ENCODE data around the gene NMRK2. TPM values are rescaled to one million over a fixed set of nuclear protein-coding genes. Genes with fewer than 3 reads are reported as not detected.

Gene NMRK2
- total and polyA plus RNA-seq, 4 donors, result 0.18 to 5.5 (median 2.4) TPM; not detected in 1

DNA sequence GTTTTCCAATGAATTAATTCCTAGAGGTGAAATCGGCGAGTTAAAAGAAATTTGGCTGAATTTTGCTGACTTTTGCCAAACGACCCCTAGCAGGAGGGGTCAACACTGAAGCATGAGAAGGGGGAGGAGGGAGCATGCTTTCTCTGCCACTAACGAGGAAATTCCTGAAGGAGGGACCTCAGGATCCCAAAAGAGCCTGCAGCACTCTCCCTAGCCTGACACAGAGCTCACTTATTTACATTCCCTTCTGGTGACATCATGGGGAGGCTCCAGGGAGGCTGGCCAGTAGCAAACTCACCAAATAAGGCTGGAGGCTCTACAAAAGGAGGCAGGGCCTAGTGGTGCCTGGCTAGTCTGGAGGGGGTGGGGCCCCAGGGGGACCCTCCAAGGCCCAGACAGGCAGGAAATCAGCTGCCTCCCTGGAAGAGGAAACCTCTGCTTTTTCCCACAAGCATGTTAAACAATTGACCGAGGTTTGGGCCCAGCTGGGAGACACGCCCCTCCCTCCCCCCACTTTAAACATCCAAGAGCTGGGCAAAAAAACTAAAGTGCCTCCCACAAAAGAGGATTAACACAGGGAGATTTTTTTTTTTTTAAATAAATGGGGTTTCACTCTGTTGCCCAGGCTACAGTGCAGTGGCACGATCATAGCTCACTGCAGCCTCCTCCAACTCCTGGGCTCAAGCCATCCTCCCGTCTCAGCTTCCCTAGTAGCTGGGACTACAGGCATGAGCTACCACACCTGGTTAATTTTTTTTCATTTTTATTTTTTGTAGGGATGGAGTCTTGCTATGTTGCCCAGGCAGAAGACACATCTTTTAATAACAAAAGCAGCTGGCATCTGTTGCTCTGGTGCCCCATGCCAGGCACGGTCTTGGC, 35.9 kb downstream of the NMRK2 start:
- ATAC-seq (ENCODE audit: low FRiP score) (peak; percentile 92), DNase-seq (peak; percentile 93 to 94)
- WGBS, 2 donors, result 2 to 4% methylated on average over 9 of the region's 9 CpGs
- Histone ChIP-seq H3K36me3 (ENCODE audit: control insufficient read depth in 1 of 2, insufficient read depth in 2 of 2, low read length in 1 of 2) (peaks cover 0 to 6% of the 10 kb centered on the region in 2 donors), H3K9me3 (ENCODE audit: control insufficient read depth, low read length) (no peaks in the 10 kb centered on the region), H3K27me3 (ENCODE audit: control insufficient read depth in 1 of 2, insufficient read depth in 2 of 2, low read length in 1 of 2) (no peaks in the 10 kb centered on the region), H3K4me1 (ENCODE audit: control insufficient read depth in 1 of 2, insufficient read depth in 2 of 2, low read length in 2 of 2) (no peaks in the 10 kb centered on the region), H3K27ac (ENCODE audit: low read depth in 1 of 2, low read length in 2 of 2) (peak overlapping the region; percentile 92 to 94), H3K4me3 (ENCODE audit: low read length in 2 of 2) (no peak overlapping the region)
- intact Hi-C loops (cut with DNase I), result loop anchor here in 1 of 2 donors (2.0 kb wide), 1 partner anchor 38 kb away; the partner anchor contains the start of gene PIAS4

DNA sequence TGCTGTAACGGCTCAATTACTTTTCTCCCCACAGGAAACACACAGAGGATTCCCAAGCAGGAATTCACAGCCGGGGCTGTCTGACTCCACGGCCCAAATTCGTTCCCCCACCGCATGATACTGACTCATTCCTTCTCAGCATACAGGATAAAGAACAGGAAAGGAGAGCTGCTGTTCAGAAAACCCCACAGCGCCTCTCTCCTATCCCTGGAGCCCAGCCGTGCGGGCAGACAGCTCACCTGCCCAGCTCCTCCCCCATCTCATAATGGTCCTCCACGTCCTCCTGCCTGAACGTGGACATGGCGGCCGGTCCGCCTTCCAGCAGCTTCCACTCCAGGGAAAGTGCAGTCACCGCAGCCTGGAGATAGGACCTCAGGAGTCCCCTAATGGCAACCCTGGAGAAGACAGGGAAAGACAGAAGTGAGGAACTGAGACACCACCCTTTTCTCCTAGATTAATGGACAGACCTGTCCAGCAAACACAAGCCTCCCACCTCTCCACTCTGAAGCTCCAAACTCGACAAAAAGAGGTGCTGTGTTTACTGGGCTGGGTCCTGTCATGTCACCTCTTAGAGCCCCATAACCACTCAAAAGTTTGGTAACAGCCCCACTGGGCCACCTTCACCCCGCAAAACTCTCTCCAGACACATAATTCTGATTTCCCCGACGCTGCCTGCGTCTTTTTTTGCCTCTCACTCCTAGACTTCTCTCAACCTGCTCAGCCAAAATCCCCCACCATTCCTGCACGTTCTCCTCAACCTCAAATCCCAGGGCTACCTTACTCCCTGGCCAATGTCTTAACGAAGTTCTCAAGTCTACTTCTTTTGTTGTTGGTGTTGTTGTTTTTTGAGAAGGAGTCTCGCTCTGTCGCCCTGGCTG, 36.8 kb downstream of the NMRK2 start:
- Histone ChIP-seq H3K36me3 (ENCODE audit: control insufficient read depth in 1 of 2, insufficient read depth in 2 of 2, low read length in 1 of 2) (peaks cover 0 to under 1% of the 10 kb centered on the region in 2 donors), H3K4me1 (ENCODE audit: control insufficient read depth in 1 of 2, insufficient read depth in 2 of 2, low read length in 2 of 2) (no peaks in the 10 kb centered on the region), H3K27me3 (ENCODE audit: control insufficient read depth in 1 of 2, insufficient read depth in 2 of 2, low read length in 1 of 2) (no peaks in the 10 kb centered on the region), H3K27ac (ENCODE audit: low read depth in 1 of 2, low read length in 2 of 2) (peak overlapping the region; percentile 92 to 94), H3K4me3 (ENCODE audit: low read length in 2 of 2) (peak overlapping the region; percentile 71 to 98), H3K9me3 (ENCODE audit: control insufficient read depth, low read length) (no peaks in the 10 kb centered on the region)
- DNase-seq (peak in 1 of 2 donors; percentile 75), ATAC-seq (ENCODE audit: low FRiP score) (no peak)
- WGBS, 2 donors, result 4% methylated on average over 23 of the region's 23 CpGs
- intact Hi-C loops (cut with DNase I), result loop anchor here in 1 of 2 donors (2.0 to 5.0 kb wide), 2 partner anchors 37 to 207 kb away; partner anchors contain the start of genes APBA3, MRPL54 and PIAS4

DNA sequence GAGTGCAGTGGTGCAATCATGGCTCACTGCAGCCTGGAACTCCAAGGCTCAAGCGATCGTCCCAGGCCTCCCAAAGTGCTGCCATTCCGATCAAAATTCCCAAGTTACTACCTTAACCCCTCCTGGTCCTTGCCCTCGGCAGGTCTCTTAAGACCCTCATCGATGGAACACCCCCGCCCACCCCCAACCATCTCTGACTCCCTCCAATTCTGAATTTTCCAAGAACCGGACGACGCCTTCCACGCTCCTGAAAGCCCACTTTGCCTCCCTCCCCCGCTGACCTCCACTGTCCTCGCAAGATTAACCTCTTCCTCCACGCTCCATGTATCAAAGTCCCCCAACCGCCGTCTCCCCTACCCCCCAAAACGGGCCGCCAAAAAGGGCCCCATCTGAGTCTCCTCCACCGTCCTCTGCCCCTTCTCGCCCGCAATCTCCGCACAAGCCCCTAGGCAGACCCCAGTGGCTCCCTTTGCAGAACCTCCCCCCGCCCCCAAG, 37.5 kb downstream of the NMRK2 start:
- intact Hi-C loops (cut with DNase I), result loop anchor here in 1 of 2 donors (5.0 kb wide), 1 partner anchor 208 kb away; the partner anchor contains the start of genes APBA3 and MRPL54

DNA sequence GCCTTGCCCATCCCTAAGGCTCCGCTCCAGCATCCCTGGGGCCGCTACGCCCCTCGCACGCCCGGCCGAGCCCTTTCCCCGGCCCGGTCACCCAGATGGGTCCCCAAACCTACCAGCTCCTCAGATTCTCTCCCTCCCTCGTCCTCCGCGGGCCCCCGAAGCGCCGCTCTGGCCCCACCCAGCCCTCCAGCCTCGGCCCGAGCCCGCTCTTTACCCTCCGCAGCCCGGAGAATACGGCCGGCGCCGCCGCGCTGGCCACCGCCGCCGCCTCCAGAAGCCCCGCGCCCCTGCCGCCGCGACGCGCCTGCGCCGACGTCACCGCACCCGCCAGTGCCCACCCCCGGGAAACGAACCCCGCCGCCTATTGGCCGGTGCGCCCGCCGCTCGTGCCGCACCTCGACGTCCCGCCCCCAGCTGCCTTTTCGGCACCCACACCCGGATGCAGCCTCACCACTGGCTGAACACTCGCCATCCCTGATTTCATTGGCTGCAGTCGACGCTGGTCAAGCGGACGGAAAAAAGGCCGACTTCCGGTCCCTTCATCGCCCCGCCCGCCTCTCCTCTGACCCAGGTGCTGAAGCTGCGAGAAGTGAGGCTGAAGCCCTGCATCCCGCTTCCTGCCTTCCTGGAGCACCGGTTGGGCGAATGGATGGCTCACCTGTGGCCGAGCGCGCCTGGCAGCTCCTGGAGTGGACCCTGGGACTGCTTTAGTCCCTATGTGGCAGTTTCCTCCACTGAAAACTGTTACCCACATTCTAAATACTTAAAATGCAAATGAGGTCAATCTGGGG, 38.1 kb downstream of the NMRK2 start, which contains the start of gene DAPK3:
DAPK3 (minus strand) TSS at position 292 of the 791 bp plus-strand sequence. CDS start 1,364 bp downstream, outside the sequence.
- WGBS, 2 donors, result 1% methylated on average over 65 to 73 of the region's 73 CpGs
- H3K4me3 ChIP-seq (ENCODE audit: low read length in 2 of 2), result peak within 1 kb of the TSS; percentile 71 to 98

More for the DNA sequence above, 37.5 kb downstream of the NMRK2 start:
- Histone ChIP-seq H3K9me3 (ENCODE audit: control insufficient read depth, low read length) (no peaks in the 10 kb centered on the region), H3K27me3 (ENCODE audit: control insufficient read depth in 1 of 2, insufficient read depth in 2 of 2, low read length in 1 of 2) (no peaks in the 10 kb centered on the region), H3K4me3 (ENCODE audit: low read length in 2 of 2) (peak overlapping the region; percentile 71 to 98), H3K27ac (ENCODE audit: low read depth in 1 of 2, low read length in 2 of 2) (peak overlapping the region; percentile 92 to 94), H3K36me3 (ENCODE audit: control insufficient read depth in 1 of 2, insufficient read depth in 2 of 2, low read length in 1 of 2) (no peaks in the 10 kb centered on the region), H3K4me1 (ENCODE audit: control insufficient read depth in 1 of 2, insufficient read depth in 2 of 2, low read length in 2 of 2) (no peaks in the 10 kb centered on the region)
- WGBS, 2 donors, result 1% methylated on average over 20 to 22 of the region's 22 CpGs
- DNase-seq, result no peak
- no peak for ATAC-seq (ENCODE audit: low FRiP score)

DNA sequence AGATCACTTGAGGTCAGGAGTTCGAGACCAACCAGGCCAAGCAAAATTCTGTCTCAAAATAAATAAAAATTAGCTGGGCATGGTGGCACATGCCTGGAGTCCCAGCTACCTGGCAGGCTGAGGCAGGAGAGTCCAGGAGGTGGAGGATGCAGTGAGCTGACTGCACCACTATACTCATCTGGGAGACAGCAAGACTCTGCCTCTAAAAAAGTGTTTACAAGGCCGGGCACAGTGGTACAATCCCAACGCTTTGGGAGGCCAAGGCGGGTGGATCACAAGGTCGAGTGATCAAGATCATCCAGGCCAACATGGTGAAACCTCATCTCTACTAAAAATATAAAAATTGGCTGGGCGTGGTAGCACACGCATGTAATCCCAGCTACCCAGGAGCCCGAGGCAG, 42.3 kb downstream of the NMRK2 start:
- Histone ChIP-seq H3K4me1 (ENCODE audit: control insufficient read depth in 1 of 2, insufficient read depth in 2 of 2, low read length in 2 of 2) (no peaks in the 10 kb centered on the region), H3K4me3 (ENCODE audit: low read length in 2 of 2) (no peak overlapping the region), H3K36me3 (ENCODE audit: control insufficient read depth in 1 of 2, insufficient read depth in 2 of 2, low read length in 1 of 2) (peaks cover 7 to 30% of the 10 kb centered on the region in 2 donors), H3K9me3 (ENCODE audit: control insufficient read depth, low read length) (no peaks in the 10 kb centered on the region), H3K27me3 (ENCODE audit: control insufficient read depth in 1 of 2, insufficient read depth in 2 of 2, low read length in 1 of 2) (no peaks in the 10 kb centered on the region), H3K27ac (ENCODE audit: low read depth in 1 of 2, low read length in 2 of 2) (no peak overlapping the region)
- DNase-seq (no peak), ATAC-seq (ENCODE audit: low FRiP score) (no peak)
- intact Hi-C loops (cut with DNase I), result no loop called here
- WGBS, 2 donors, result 83 to 84% methylated on average over 8 of the region's 8 CpGs

More for the DNA sequence above, 38.1 kb downstream of the NMRK2 start, which contains the start of gene DAPK3:
- DNase-seq, result peak; percentile 99
- peak within 1 kb of the TSS; percentile 92 to 94 for H3K27ac ChIP-seq (ENCODE audit: low read depth in 1 of 2, low read length in 2 of 2)
- no peaks in the 10 kb centered on the region for H3K4me1 ChIP-seq (ENCODE audit: control insufficient read depth in 1 of 2, insufficient read depth in 2 of 2, low read length in 2 of 2)
- no peaks in the 10 kb centered on the region for H3K9me3 ChIP-seq (ENCODE audit: control insufficient read depth, low read length)
- no peaks in the 10 kb centered on the region for H3K27me3 ChIP-seq (ENCODE audit: control insufficient read depth in 1 of 2, insufficient read depth in 2 of 2, low read length in 1 of 2)
- ATAC-seq (ENCODE audit: low FRiP score), result peak; percentile 94
- H3K36me3 ChIP-seq (ENCODE audit: control insufficient read depth in 1 of 2, insufficient read depth in 2 of 2, low read length in 1 of 2), result no peaks in the 10 kb centered on the region
- intact Hi-C loops (cut with DNase I), result loop anchor here in 1 of 2 donors (1.0 to 5.0 kb wide), 2 partner anchors 14 to 209 kb away; partner anchors contain the start of genes APBA3, EEF2 and MRPL54

DNA sequence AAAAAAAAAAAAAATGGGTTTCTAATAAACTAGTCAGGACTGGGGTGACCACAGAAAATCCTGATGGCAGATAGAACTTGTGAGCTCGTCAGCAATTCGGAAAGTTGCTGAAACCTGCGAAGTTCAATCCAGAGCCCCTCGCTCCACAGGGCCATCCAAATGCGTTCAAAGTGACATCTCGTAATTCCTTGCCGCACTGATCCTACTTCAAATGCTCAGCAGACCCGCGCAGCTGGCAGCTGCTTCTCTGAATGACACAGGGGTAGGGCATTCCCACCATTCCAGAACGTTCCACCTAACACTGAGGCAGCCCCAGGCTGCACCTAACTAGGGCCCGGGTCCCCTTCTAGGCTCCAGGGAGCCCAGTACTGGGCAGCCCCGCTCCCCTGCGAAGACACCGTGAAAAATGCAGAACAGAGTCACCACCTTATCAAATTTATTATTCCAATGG, 42.8 kb downstream of the NMRK2 start:
- Histone ChIP-seq H3K9me3 (ENCODE audit: control insufficient read depth, low read length) (no peaks in the 10 kb centered on the region), H3K4me3 (ENCODE audit: low read length in 2 of 2) (no peak overlapping the region), H3K27ac (ENCODE audit: low read depth in 1 of 2, low read length in 2 of 2) (no peak overlapping the region), H3K4me1 (ENCODE audit: control insufficient read depth in 1 of 2, insufficient read depth in 2 of 2, low read length in 2 of 2) (no peaks in the 10 kb centered on the region), H3K36me3 (ENCODE audit: control insufficient read depth in 1 of 2, insufficient read depth in 2 of 2, low read length in 1 of 2) (peaks cover 9 to 32% of the 10 kb centered on the region in 2 donors), H3K27me3 (ENCODE audit: control insufficient read depth in 1 of 2, insufficient read depth in 2 of 2, low read length in 1 of 2) (no peaks in the 10 kb centered on the region)
- DNase-seq (no peak), ATAC-seq (ENCODE audit: low FRiP score) (no peak)
- WGBS, 2 donors, result 81 to 84% methylated on average over 14 of the region's 14 CpGs
- intact Hi-C loops (cut with DNase I), result no loop called here

DNA sequence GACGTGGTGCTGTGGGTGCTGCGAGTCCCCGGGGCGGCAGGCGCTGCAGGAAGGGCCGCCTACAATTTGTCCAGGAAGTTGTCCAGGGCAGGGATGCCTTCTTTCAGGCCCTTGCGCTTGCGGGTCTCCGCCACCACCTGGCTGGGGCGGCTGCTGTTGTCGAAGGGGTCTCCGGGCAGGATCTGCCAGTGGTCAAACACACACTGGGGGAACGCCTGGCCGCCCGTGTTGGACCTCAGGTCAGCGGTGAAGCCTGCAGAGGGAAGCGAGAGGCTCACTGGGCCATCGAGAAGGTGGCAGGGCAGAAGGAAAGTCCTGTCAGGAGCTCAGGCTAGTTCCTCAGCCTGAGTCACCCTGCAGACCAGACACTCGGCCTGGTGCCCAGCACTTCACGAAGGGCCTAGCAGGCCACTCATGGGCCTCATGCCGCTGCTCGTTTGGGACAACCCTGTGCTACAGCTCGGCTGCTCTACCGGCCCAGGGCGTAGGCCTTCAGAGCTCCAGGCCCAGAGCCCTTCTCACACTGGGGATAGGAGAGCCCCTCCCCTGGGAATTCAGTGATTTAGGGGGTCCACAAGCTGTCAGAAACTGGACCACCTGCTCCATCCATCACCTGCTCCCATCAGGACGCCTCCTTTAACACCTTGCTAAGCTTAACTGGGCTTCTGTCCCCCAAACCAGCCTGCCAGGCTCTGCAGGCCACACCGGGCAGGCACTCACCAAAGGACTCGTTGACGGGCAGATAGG, 43.8 kb downstream of the NMRK2 start:
- H3K27ac ChIP-seq (ENCODE audit: low read depth in 1 of 2, low read length in 2 of 2), result no peak overlapping the region
- ATAC-seq (ENCODE audit: low FRiP score) (no peak), DNase-seq (no peak)
- H3K36me3 ChIP-seq (ENCODE audit: control insufficient read depth in 1 of 2, insufficient read depth in 2 of 2, low read length in 1 of 2), result peaks cover 14 to 40% of the 10 kb centered on the region in 2 donors
- H3K4me1 ChIP-seq (ENCODE audit: control insufficient read depth in 1 of 2, insufficient read depth in 2 of 2, low read length in 2 of 2), result no peaks in the 10 kb centered on the region
- WGBS, 2 donors, result 86 to 90% methylated on average over 29 of the region's 29 CpGs
- H3K27me3 ChIP-seq (ENCODE audit: control insufficient read depth in 1 of 2, insufficient read depth in 2 of 2, low read length in 1 of 2), result no peaks in the 10 kb centered on the region
- no peak overlapping the region for H3K4me3 ChIP-seq (ENCODE audit: low read length in 2 of 2)
- intact Hi-C loops (cut with DNase I), result no loop called here
- no peaks in the 10 kb centered on the region for H3K9me3 ChIP-seq (ENCODE audit: control insufficient read depth, low read length)

Measured in aorta (tissue), 5 donors.